Keratinocyte (primary cell): Measurements from ENCODE around the gene KMT2C.

Source experiments
- CTCF ChIP-seq, 3 experiments: IDR thresholded peaks in 1 of 3; conservative IDR thresholded peaks in 1 of 3; optimal IDR thresholded peaks in 1 of 3; 2 replicates in 2 of 3; 3 replicates in 1 of 3; pipeline versions ENCODE3 to v1.5.1; 2011; ENCODE audit warnings: low read length in 3 of 3, mild to moderate bottlenecking in 3 of 3, moderate library complexity in 2 of 3, control low read depth in 1 of 3, inconsistent platforms in 1 of 3; ENCODE audit not compliant: insufficient read depth in 2 of 3; ENCODE audit errors: extremely low read depth in 1 of 3
- EZH2 ChIP-seq: IDR thresholded peaks from one replicate; pipeline ENCODE4 v1.6.1; 2012; ENCODE audit warnings: inconsistent platforms, mild to moderate bottlenecking, low read length, moderate library complexity

DNA sequence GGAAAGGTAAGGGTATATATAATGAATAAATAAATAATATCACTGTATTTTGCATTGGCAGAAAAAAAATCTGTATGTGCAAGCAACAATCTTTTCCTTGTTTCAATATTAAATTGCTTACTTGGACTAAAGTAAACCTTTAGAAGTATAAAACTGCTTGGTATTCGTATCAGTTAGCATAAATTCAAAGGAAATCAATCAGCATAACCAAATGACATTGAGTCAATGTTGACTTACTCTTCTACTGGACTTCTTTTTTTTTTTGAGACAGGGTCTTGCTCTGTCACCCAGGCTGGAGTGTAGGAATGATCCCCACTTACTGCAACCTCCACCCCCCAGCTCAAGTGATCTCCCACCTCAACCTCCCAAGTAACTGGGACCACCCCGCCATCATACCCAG is 42.3 kb upstream of the KMT2C start:
- TF ChIP-seq CTCF (optimal IDR thresholded peaks at IDR 0.05 in 1 of 3, IDR thresholded peaks at IDR 0.05 in 1 of 3, conservative IDR thresholded peaks at IDR 0.05 in 1 of 3; ENCODE audit: extremely low read depth in 1 of 3, insufficient read depth in 2 of 3, low read length in 3 of 3) (no peak), EZH2 (no peak)
